Sigmoid colon (tissue), 4 donors: Measurements from ENCODE around the gene LCE3B.

Experiments
- CTCF ChIP-seq, 4 experiments: fragments of 450-650 bp in 3 of 4; fragments of 200-600 bp in 1 of 4; IDR thresholded peaks; one replicate each; pipeline ENCODE4 v1.5.1; 2016 to 2019; ENCODE audit warnings: antibody characterized with exemption in 4 of 4, mild to moderate bottlenecking in 3 of 4, moderate library complexity in 2 of 4
- EP300 ChIP-seq, 4 donors: sonication (generic); formaldehyde crosslinking; IDR thresholded peaks; one replicate each; pipeline ENCODE4 v1.6.1; 2017; ENCODE audit warnings: antibody characterized with exemption in 4 of 4
- POLR2A ChIP-seq, 2 donors: fragments of 450-650 bp; IDR thresholded peaks; one replicate each; pipeline ENCODE4 v1.6.1; 2016; ENCODE audit warnings: antibody characterized with exemption in 2 of 2, mild to moderate bottlenecking in 2 of 2, moderate library complexity in 2 of 2
- POLR2AphosphoS5 ChIP-seq, 4 donors: sonication (generic); formaldehyde crosslinking; IDR thresholded peaks; one replicate each; pipeline ENCODE4 v1.6.1; 2017; ENCODE audit warnings: antibody characterized with exemption in 4 of 4

- TF ChIP-seq POLR2AphosphoS5 (IDR thresholded peaks at IDR 0.05): no peak
- no peak for TF ChIP-seq POLR2A (IDR thresholded peaks at IDR 0.05)
- TF ChIP-seq EP300 (IDR thresholded peaks at IDR 0.05): no peak
- TF ChIP-seq CTCF (IDR thresholded peaks at IDR 0.05): no peak
These were observed 28.0 kb upstream of the LCE3B start for GRCh38 chr1:152585586-152585985.
